GM23248 (cell line): ENCODE measurements around the gene PLCB2.

Experiments
- EZH2 ChIP-seq: fragments of 200-600 bp; sonication (generic); IDR thresholded peaks from 2 replicates; pipeline ENCODE4 v1.6.1; 2018; ENCODE audit warnings: antibody characterized with exemption, mild to moderate bottlenecking; ENCODE audit not compliant: insufficient read depth, poor library complexity, severe bottlenecking
- EZH2phosphoT487 ChIP-seq: fragments of 200-600 bp; sonication (generic); IDR thresholded peaks from 2 replicates; pipeline ENCODE4 v1.6.1; 2018; ENCODE audit warnings: antibody characterized with exemption, moderate library complexity, mild to moderate bottlenecking, low read depth; ENCODE audit not compliant: insufficient read depth

- no peak for TF ChIP-seq EZH2phosphoT487
- TF ChIP-seq EZH2 = no peak
Observed at GRCh38 chr15:40250771-40251483, 56.8 kb downstream of the PLCB2 start.
